Neural progenitor cell (in vitro differentiated cells): ENCODE measurements around the gene KIF2C. TPM values are rescaled to one million over a fixed set of nuclear protein-coding genes. Genes with fewer than 3 reads are reported as not detected.
A peak's percentile ranks its signal among the peaks of the same experiment; 100 is the strongest.

ENCODE experiments used
- DNase-seq: peaks from one replicate; pipeline ENCODE4 v3.0.0-alpha.2; 2016; ENCODE audit warnings: low spot score
- H2AFZ ChIP-seq: fragments of 200-600 bp; sonication (generic); replicated peaks from 2 replicates; pipeline ENCODE4 v1.6.1; 2016; ENCODE audit warnings: antibody characterized with exemption
- H3F3A ChIP-seq: fragments of 200-600 bp; sonication (generic); 2 replicates; pipeline ENCODE4 v1.6.1; 2016; ENCODE audit warnings: antibody characterized with exemption, low read depth
- H3K27ac ChIP-seq: fragments of 200-600 bp; sonication (generic); 2 replicates; pipeline ENCODE4 v1.5.1; 2016; ENCODE audit warnings: mild to moderate bottlenecking
- H3K27me3 ChIP-seq: fragments of 200-600 bp; sonication (generic); 2 replicates; pipeline ENCODE4 v1.6.1; 2016; ENCODE audit warnings: mild to moderate bottlenecking, moderate library complexity
- H3K36me3 ChIP-seq: fragments of 200-600 bp; sonication (generic); 2 replicates; pipeline ENCODE4 v1.5.1; 2016
- H3K4me1 ChIP-seq: fragments of 200-600 bp; sonication (generic); 2 replicates; pipeline ENCODE4 v1.6.1; 2016; ENCODE audit warnings: mixed run types
- H3K4me2 ChIP-seq: fragments of 200-600 bp; sonication (generic); 2 replicates; pipeline ENCODE4 v1.6.1; 2016
- H3K4me3 ChIP-seq: fragments of 200-600 bp; sonication (generic); 2 replicates; pipeline ENCODE4 v1.5.1; 2016
- H3K79me2 ChIP-seq: fragments of 200-600 bp; sonication (generic); 2 replicates; pipeline ENCODE4 v1.6.1; 2016; ENCODE audit warnings: low read depth
- H3K9ac ChIP-seq: fragments of 200-600 bp; sonication (generic); 2 replicates; pipeline ENCODE4 v1.6.1; 2016
- H3K9me3 ChIP-seq: fragments of 200-600 bp; sonication (generic); 2 replicates; pipeline ENCODE4 v1.5.1; 2016; ENCODE audit warnings: low read depth
- H4K20me1 ChIP-seq: fragments of 200-600 bp; sonication (generic); 2 replicates; pipeline ENCODE4 v1.6.1; 2016; ENCODE audit warnings: low read depth
- H3K27ac Mint-ChIP-seq: 3 replicates; pipeline ENCODE4 v1.8.0; 2021; ENCODE audit warnings: mixed read lengths
- H3K27me3 Mint-ChIP-seq: 2 replicates; pipeline ENCODE4 v1.8.0; 2022; ENCODE audit warnings: low read depth, mild to moderate bottlenecking, inconsistent platforms, moderate library complexity, mixed read lengths; ENCODE audit not compliant: insufficient read depth
- H3K36me3 Mint-ChIP-seq: 3 replicates; pipeline ENCODE4 v1.8.0; 2021; ENCODE audit warnings: mixed read lengths
- H3K4me1 Mint-ChIP-seq: 3 replicates; pipeline ENCODE4 v1.8.0; 2021; ENCODE audit warnings: mixed read lengths
- H3K4me3 Mint-ChIP-seq: 3 replicates; pipeline ENCODE4 v1.8.0; 2021; ENCODE audit warnings: mild to moderate bottlenecking, moderate library complexity, mixed read lengths
- H3K9me3 Mint-ChIP-seq: 3 replicates; pipeline ENCODE4 v1.8.0; 2020; ENCODE audit warnings: mixed read lengths
- CTCF ChIP-seq: fragments of 200-600 bp; sonication (generic); IDR thresholded peaks from 2 replicates; pipeline ENCODE4 v1.5.1; 2017; ENCODE audit warnings: antibody characterized with exemption, mild to moderate bottlenecking
- EZH2 ChIP-seq: fragments of 200-600 bp; sonication (generic); IDR thresholded peaks from 2 replicates; pipeline ENCODE4 v1.6.1; 2017; ENCODE audit warnings: antibody characterized with exemption, mild to moderate bottlenecking, moderate library complexity
- EZH2phosphoT487 ChIP-seq: fragments of 200-600 bp; sonication (generic); IDR thresholded peaks from 2 replicates; pipeline ENCODE4 v1.6.1; 2017; ENCODE audit warnings: antibody characterized with exemption
- total RNA-seq: library from RNA; depleted of rRNA; stranded (reverse); fragments of >200 nt; gene quantifications from 2 replicates; pipeline ENCODE4 v1.2.3, GENCODE V29; 2015; ENCODE audit warnings: low replicate concordance

The KIF2C gene
- total RNA-seq, 1 donor from 2014 or later, result 133 TPM

GRCh38 chr1:44723496-44724295, 15.9 kb upstream of the KIF2C start:
- H3K4me1 Mint-ChIP-seq, result peaks cover 4% of the 10 kb centered on the region
- Histone ChIP-seq H3K4me1 (no peaks in the 10 kb centered on the region), H3K9me3 (no peaks in the 10 kb centered on the region), H3F3A (peaks cover 8% of the 10 kb centered on the region), H4K20me1 (no peaks in the 10 kb centered on the region), H3K27me3 (no peaks in the 10 kb centered on the region), H3K79me2 (no peaks in the 10 kb centered on the region), H3K4me2 (no peak overlapping the region), H3K27ac (no peak overlapping the region), H3K4me3 (no peak overlapping the region), H3K9ac (no peak overlapping the region), H2AFZ (no peak overlapping the region), H3K36me3 (no peaks in the 10 kb centered on the region)
- H3K27ac Mint-ChIP-seq, result peak overlapping the region; percentile 46
- peaks cover 2% of the 10 kb centered on the region for H3K27me3 Mint-ChIP-seq
- no peaks in the 10 kb centered on the region for H3K9me3 Mint-ChIP-seq
- DNase-seq, result no peak
- no peak for TF ChIP-seq EZH2
- TF ChIP-seq CTCF, result no peak
- no peak for TF ChIP-seq EZH2phosphoT487
- no peak overlapping the region for H3K4me3 Mint-ChIP-seq
- H3K36me3 Mint-ChIP-seq, result no peaks in the 10 kb centered on the region

DNA sequence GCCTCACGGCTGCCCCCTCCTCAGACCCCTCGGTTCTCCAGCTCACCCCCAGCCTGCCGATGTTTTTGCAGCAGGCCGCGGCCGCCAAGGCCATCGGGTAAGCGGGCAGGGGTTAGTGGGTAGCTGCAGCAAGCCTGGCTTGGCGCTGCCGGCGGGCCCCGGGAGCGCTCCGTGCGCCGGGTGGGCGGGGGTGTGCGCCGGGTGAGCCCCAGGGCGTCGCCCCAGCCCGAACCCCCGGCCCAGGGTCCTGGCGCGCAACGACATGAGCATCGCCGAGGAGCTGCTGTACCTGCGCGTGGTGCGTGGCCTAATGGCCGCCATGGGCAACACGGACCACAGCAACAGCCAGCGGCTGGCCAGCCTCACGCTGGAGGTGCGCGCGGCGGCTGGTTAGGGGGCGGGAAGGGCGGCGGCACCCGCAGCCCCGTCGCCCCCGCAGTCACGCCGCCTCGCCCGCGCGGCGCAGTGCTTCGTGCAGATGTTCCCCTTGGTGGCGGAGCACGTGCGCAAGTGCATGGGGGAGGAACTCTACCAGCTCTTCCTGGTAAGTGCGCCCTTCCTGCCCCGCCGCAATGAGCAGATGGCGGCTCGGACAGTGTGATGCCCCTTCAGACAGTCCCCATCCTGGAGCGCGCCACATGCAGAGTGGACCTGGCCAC, 15.2 kb upstream of the KIF2C start:
- peaks cover 2% of the 10 kb centered on the region for H3K27me3 Mint-ChIP-seq
- H3K27me3 ChIP-seq, result no peaks in the 10 kb centered on the region
- TF ChIP-seq EZH2, result no peak
- no peak for TF ChIP-seq CTCF
- no peak for TF ChIP-seq EZH2phosphoT487
- no peaks in the 10 kb centered on the region for H3K4me1 ChIP-seq
- H3K4me3 Mint-ChIP-seq, result no peak overlapping the region
- H3K36me3 Mint-ChIP-seq, result no peaks in the 10 kb centered on the region
- no peak overlapping the region for H3K4me3 ChIP-seq
- H3K36me3 ChIP-seq, result no peaks in the 10 kb centered on the region
- no peaks in the 10 kb centered on the region for H4K20me1 ChIP-seq
- DNase-seq, result no peak
- no peak overlapping the region for H3K27ac ChIP-seq
- no peak overlapping the region for H2AFZ ChIP-seq
- peaks cover 4% of the 10 kb centered on the region for H3K4me1 Mint-ChIP-seq
- H3K9ac ChIP-seq, result no peak overlapping the region
- no peaks in the 10 kb centered on the region for H3K9me3 ChIP-seq
- H3K4me2 ChIP-seq, result no peak overlapping the region
- H3K79me2 ChIP-seq, result no peaks in the 10 kb centered on the region
- no peaks in the 10 kb centered on the region for H3K9me3 Mint-ChIP-seq
- H3K27ac Mint-ChIP-seq, result peak overlapping the region; percentile 46
- H3F3A ChIP-seq, result peaks cover 14% of the 10 kb centered on the region

DNA sequence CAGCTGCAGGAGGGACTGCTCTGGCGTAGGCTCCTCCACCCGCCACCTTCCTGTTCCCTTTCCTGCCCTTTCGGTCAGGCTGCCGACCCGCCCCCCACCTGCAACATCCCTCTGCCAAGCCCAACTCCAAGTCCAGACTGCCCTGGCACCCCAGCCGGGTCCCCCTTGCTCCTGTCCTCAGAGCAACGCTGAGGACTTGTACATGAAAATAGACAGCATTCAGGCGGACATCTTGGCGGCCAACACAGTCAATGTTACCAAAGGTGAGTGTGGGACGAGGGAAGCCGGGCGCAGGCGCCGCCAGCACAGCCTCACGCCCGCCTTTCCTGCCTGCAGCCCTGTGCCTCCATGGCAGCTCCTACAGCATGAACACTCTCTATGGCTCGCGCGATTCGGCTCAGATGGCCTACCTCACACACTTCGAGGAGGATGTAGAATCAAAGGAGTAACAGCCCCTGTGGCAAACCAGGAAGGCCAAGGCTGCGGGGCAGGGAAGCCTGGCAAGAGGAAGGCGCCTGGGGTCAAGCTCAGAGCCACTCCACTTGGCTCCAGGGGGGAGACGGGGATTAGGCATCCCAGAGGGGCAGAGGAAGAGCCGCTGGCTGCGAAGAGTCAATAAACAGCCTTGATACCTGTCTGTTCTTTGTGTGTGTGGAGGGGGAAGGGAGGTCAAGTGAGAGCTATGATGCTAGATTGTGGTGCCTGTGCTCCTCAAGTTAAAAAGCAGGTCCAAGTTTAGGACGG, 14.5 kb upstream of the KIF2C start:
- TF ChIP-seq EZH2, result no peak
- TF ChIP-seq EZH2phosphoT487, result no peak
- Histone ChIP-seq H3K36me3 (no peaks in the 10 kb centered on the region), H3K4me3 (no peak overlapping the region), H3K9me3 (no peaks in the 10 kb centered on the region), H4K20me1 (no peaks in the 10 kb centered on the region), H3K9ac (no peak overlapping the region), H2AFZ (no peak overlapping the region), H3K4me2 (no peak overlapping the region), H3K27me3 (no peaks in the 10 kb centered on the region), H3K27ac (no peak overlapping the region), H3K79me2 (no peaks in the 10 kb centered on the region), H3K4me1 (no peaks in the 10 kb centered on the region), H3F3A (peaks cover 21% of the 10 kb centered on the region)
- Mint-ChIP-seq H3K27me3 (peaks cover 2% of the 10 kb centered on the region), H3K4me3 (no peak overlapping the region), H3K9me3 (no peaks in the 10 kb centered on the region), H3K4me1 (peaks cover 4% of the 10 kb centered on the region), H3K27ac (peak overlapping the region; percentile 46), H3K36me3 (no peaks in the 10 kb centered on the region)
- DNase-seq, result no peak
